ENCODE measurements around the gene ATF6. TPM values are rescaled to one million over a fixed set of nuclear protein-coding genes. Genes with fewer than 3 reads are reported as not detected.

Gene ATF6
- total RNA-seq, 1 experiment from 2014 or later = 16.4 TPM

- no peaks in the 10 kb centered on the region for H3K36me3 ChIP-seq (ENCODE audit: control insufficient read depth, insufficient read depth, low read length)
- H3K9me3 ChIP-seq (ENCODE audit: control insufficient read depth, insufficient read depth, low read depth, low read length) = no peaks in the 10 kb centered on the region
- TF ChIP-seq TCF7L2 (IDR thresholded peaks at IDR 0.05; ENCODE audit: low read depth, low read length) = no peak
- TF ChIP-seq SIN3A (IDR thresholded peaks at IDR 0.05; ENCODE audit: borderline replicate concordance, insufficient read depth, low read depth, low read length) = no peak
- no peak for TF ChIP-seq POLR2AphosphoS5 (IDR thresholded peaks at IDR 0.05; ENCODE audit: low read depth, low read length)
- no peak for TF ChIP-seq REST (IDR thresholded peaks at IDR 0.05; ENCODE audit: insufficient read depth in 1 of 2, low read depth in 2 of 2, low read length in 1 of 2)
- TF ChIP-seq CTCF (IDR thresholded peaks at IDR 0.05) = no peak
- no peak overlapping the region for H3K27ac ChIP-seq (ENCODE audit: low read length)
- in situ Hi-C loops (cut with HindIII; ENCODE audit: low pct_unique_long_range_greater_than_20kb, low sequenced_read_pairs) (no loop called here), intact Hi-C loops (cut with micrococcal nuclease; ENCODE audit: unreplicated experiment) (no loop called here)
- BruUV-seq (replicated peaks) = no TSS peak
- CTCF ChIA-PET = no interaction called here
- peaks cover 7% of the 10 kb centered on the region; the same call in 1 of the 2 replicates for H3K4me1 ChIP-seq (ENCODE audit: control insufficient read depth, insufficient read depth, low read length)
- ATAC-seq (no peak), DNase-seq (ENCODE audit: low read depth, low spot score) (no peak)
- H3K27me3 ChIP-seq (ENCODE audit: control insufficient read depth, insufficient read depth, low read length) = no peaks in the 10 kb centered on the region
- POLR2A ChIA-PET = no interaction called here
- H3K4me3 ChIP-seq (ENCODE audit: low read depth in 2 of 2, low read length in 2 of 2) = no peak overlapping the region
Measured at GRCh38 chr1:162004441-162004950, 238.4 kb downstream of the ATF6 start.

GRCh38 chr1:162006081-162006480 lies 240.0 kb downstream of the ATF6 start:
- peaks cover 7% of the 10 kb centered on the region; the same call in 1 of the 2 replicates for H3K4me1 ChIP-seq (ENCODE audit: control insufficient read depth, insufficient read depth, low read length)
- BruUV-seq (replicated peaks) = no TSS peak
- no peak for TF ChIP-seq POLR2AphosphoS5 (IDR thresholded peaks at IDR 0.05; ENCODE audit: low read depth, low read length)
- no peak for TF ChIP-seq CTCF (IDR thresholded peaks at IDR 0.05)
- no peak for TF ChIP-seq REST (IDR thresholded peaks at IDR 0.05; ENCODE audit: insufficient read depth in 1 of 2, low read depth in 2 of 2, low read length in 1 of 2)
- TF ChIP-seq SIN3A (IDR thresholded peaks at IDR 0.05; ENCODE audit: borderline replicate concordance, insufficient read depth, low read depth, low read length) = no peak
- no peak for TF ChIP-seq TCF7L2 (IDR thresholded peaks at IDR 0.05; ENCODE audit: low read depth, low read length)
- H3K4me3 ChIP-seq (ENCODE audit: low read depth in 2 of 2, low read length in 2 of 2) = no peak overlapping the region
- POLR2A ChIA-PET = interaction anchor here (0.6 kb wide), 1 partner anchor 128 kb away, joined by 6 read pairs; no protein-coding TSS in a partner anchor
- H3K9me3 ChIP-seq (ENCODE audit: control insufficient read depth, insufficient read depth, low read depth, low read length) = no peaks in the 10 kb centered on the region
- no peaks in the 10 kb centered on the region for H3K27me3 ChIP-seq (ENCODE audit: control insufficient read depth, insufficient read depth, low read length)
- in situ Hi-C loops (cut with HindIII; ENCODE audit: low pct_unique_long_range_greater_than_20kb, low sequenced_read_pairs) (no loop called here), intact Hi-C loops (cut with micrococcal nuclease; ENCODE audit: unreplicated experiment) (no loop called here)
- CTCF ChIA-PET = no interaction called here
- DNase-seq (ENCODE audit: low read depth, low spot score) = no peak
- H3K36me3 ChIP-seq (ENCODE audit: control insufficient read depth, insufficient read depth, low read length) = no peaks in the 10 kb centered on the region
- no peak overlapping the region for H3K27ac ChIP-seq (ENCODE audit: low read length)
- ATAC-seq = no peak

Data from Panc1 (cell line).